ENCODE results near the gene BRD1.

DNA sequence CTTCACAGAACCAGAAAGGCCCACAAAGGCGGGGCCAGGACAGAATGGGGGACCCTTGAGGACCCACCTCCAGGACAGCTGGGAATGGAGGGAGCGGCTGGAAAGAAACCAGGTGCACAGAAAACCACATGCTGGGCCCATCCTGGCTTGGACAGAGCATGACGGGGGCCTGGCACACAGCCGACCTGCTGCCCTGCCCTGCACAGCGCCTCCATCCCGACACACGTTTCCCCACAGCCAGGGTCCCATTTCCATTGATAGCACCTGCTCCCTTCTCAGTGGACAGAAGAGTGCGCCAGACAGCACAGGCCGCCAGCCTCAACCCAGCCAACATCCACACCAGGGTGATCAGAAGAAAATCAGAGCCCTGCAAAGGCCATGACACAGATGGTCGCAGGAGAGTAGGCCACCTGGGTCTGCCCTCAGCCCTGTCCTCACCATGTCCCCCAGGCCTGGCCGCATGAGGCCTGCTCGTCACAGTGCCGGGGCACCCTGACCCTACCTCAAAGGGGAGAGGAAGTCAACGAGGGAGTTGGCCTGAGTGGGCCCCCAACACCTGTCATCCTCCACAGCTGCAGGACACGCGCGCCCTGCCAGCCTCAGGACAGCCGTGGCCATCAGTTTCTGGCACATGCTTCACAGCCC, 28.1 kb downstream of the BRD1 start:
- TF ChIP-seq EZH2 (IDR thresholded peaks at IDR 0.05; ENCODE audit: borderline replicate concordance, low read length): no peak
- no peak for TF ChIP-seq CTCF (conservative IDR thresholded peaks at IDR 0.05 in 1 of 2, IDR thresholded peaks at IDR 0.05 in 1 of 2; ENCODE audit: extremely low read depth in 1 of 2, insufficient read depth in 1 of 2, low read depth in 1 of 2, low read length in 2 of 2)
